Vagina (tissue), 2 donors: ENCODE results near the gene EIF3F. TPM values are rescaled to one million over a fixed set of nuclear protein-coding genes. Genes with fewer than 3 reads are reported as not detected.

Experiments
- DNase-seq, 2 donors: peaks; one replicate each; pipeline ENCODE4 v3.0.0-alpha.2; 2017; ENCODE audit errors: extremely low spot score in 2 of 2
- H3K27ac ChIP-seq: fragments of 200-600 bp; sonication (generic); one replicate; pipeline ENCODE4 v1.5.1; 2019
- H3K27me3 ChIP-seq: fragments of 200-600 bp; sonication (generic); one replicate; pipeline ENCODE4 v1.5.1; 2019
- H3K36me3 ChIP-seq, 2 donors: fragments of 200-600 bp; sonication (generic); one replicate each; pipeline ENCODE4 v1.5.1; 2017 to 2019
- H3K4me1 ChIP-seq: fragments of 200-600 bp; sonication (generic); one replicate; pipeline ENCODE4 v1.5.1; 2019
- H3K4me3 ChIP-seq, 2 donors: fragments of 200-600 bp; sonication (generic); 1 replicate in 1 of 2; 2 replicates in 1 of 2; pipeline ENCODE4 v1.5.1; 2016 to 2019
- H3K9me3 ChIP-seq: fragments of 200-600 bp; sonication (generic); one replicate; pipeline ENCODE4 v1.5.1; 2019
- CTCF ChIP-seq, 3 experiments: fragments of 450-650 bp in 2 of 3; fragments of 200-600 bp in 1 of 3; sonication (generic) in 1 of 3; IDR thresholded peaks; one replicate each; pipeline ENCODE4 v1.5.1; 2017 to 2019; ENCODE audit warnings: antibody characterized with exemption in 3 of 3, mild to moderate bottlenecking in 2 of 3, moderate library complexity in 2 of 3
- POLR2A ChIP-seq, 2 donors: fragments of 450-650 bp; IDR thresholded peaks; one replicate each; pipeline ENCODE4 v1.6.1; 2017; ENCODE audit warnings: antibody characterized with exemption in 2 of 2, mild to moderate bottlenecking in 2 of 2, moderate library complexity in 2 of 2
- POLR2AphosphoS5 ChIP-seq, 2 donors: sonication (generic); formaldehyde crosslinking; IDR thresholded peaks; one replicate each; pipeline ENCODE4 v1.9.0; 2017; ENCODE audit warnings: antibody characterized with exemption in 2 of 2, mild to moderate bottlenecking in 2 of 2, low read depth in 1 of 2; ENCODE audit not compliant: insufficient read depth in 1 of 2
- intact Hi-C: fragments of 100-400 bp; cut with DNase I; formaldehyde crosslinking; loops from one replicate; pipeline ENCODE4 v1.15.1; 2023
- total RNA-seq: library from RNA; depleted of rRNA; stranded (reverse); fragments of >200 nt; gene quantifications from one replicate; pipeline ENCODE4 v1.2.3, GENCODE V29; 2016

The EIF3F gene
- total RNA-seq, 1 donor from 2014 or later: 336 TPM

GRCh38 chr11:7955191-7955590 is 31.9 kb upstream of the EIF3F start:
- no peaks in the 10 kb centered on the region for H3K36me3 ChIP-seq
- no peak overlapping the region for H3K27ac ChIP-seq
- H3K4me3 ChIP-seq: no peak overlapping the region
- TF ChIP-seq CTCF (IDR thresholded peaks at IDR 0.05): no peak
- no peak for TF ChIP-seq POLR2A (IDR thresholded peaks at IDR 0.05)
- no peak for TF ChIP-seq POLR2AphosphoS5 (IDR thresholded peaks at IDR 0.05; ENCODE audit: insufficient read depth in 1 of 2, low read depth in 1 of 2)
- no peaks in the 10 kb centered on the region for H3K4me1 ChIP-seq
- intact Hi-C loops: no loop called here
- DNase-seq: no peak
- H3K9me3 ChIP-seq: no peaks in the 10 kb centered on the region
- no peaks in the 10 kb centered on the region for H3K27me3 ChIP-seq

GRCh38 chr11:7964261-7964660 is 22.9 kb upstream of the EIF3F start:
- DNase-seq: no peak
- TF ChIP-seq CTCF (IDR thresholded peaks at IDR 0.05) (no peak), POLR2A (IDR thresholded peaks at IDR 0.05) (no peak), POLR2AphosphoS5 (IDR thresholded peaks at IDR 0.05; ENCODE audit: insufficient read depth in 1 of 2, low read depth in 1 of 2) (no peak)
- H3K9me3 ChIP-seq: no peaks in the 10 kb centered on the region
- H3K36me3 ChIP-seq: no peaks in the 10 kb centered on the region
- H3K4me3 ChIP-seq: no peak overlapping the region
- no peaks in the 10 kb centered on the region for H3K27me3 ChIP-seq
- no peak overlapping the region for H3K27ac ChIP-seq
- intact Hi-C loops: no loop called here
- H3K4me1 ChIP-seq: no peaks in the 10 kb centered on the region

- Histone ChIP-seq H3K4me1 (no peaks in the 10 kb centered on the region), H3K4me3 (no peak overlapping the region), H3K9me3 (no peaks in the 10 kb centered on the region), H3K36me3 (no peaks in the 10 kb centered on the region), H3K27ac (no peak overlapping the region), H3K27me3 (no peaks in the 10 kb centered on the region)
- intact Hi-C loops: no loop called here
- no peak for DNase-seq
- no peak for TF ChIP-seq CTCF (IDR thresholded peaks at IDR 0.05)
- no peak for TF ChIP-seq POLR2A (IDR thresholded peaks at IDR 0.05)
- TF ChIP-seq POLR2AphosphoS5 (IDR thresholded peaks at IDR 0.05; ENCODE audit: insufficient read depth in 1 of 2, low read depth in 1 of 2): no peak
Measured at GRCh38 chr11:7964873-7965272, 22.3 kb upstream of the EIF3F start.

GRCh38 chr11:7965386-7965785 is 21.8 kb upstream of the EIF3F start, which contains the start of gene NLRP10:
TSS of gene NLRP10 (minus strand) at chr11:7965447. CDS start at chr11:7963495, 1,952 bp downstream.
- intact Hi-C loops: no loop called here
- DNase-seq: no peak
- Histone ChIP-seq H3K4me1 (no peaks in the 10 kb centered on the region), H3K27ac (no peak within 1 kb of the TSS), H3K4me3 (no peak within 1 kb of the TSS), H3K27me3 (no peaks in the 10 kb centered on the region), H3K9me3 (no peaks in the 10 kb centered on the region), H3K36me3 (no peaks in the 10 kb centered on the region)
- TF ChIP-seq POLR2A (IDR thresholded peaks at IDR 0.05): no peak
- no peak for TF ChIP-seq POLR2AphosphoS5 (IDR thresholded peaks at IDR 0.05; ENCODE audit: insufficient read depth in 1 of 2, low read depth in 1 of 2)
- no peak for TF ChIP-seq CTCF (IDR thresholded peaks at IDR 0.05)

- H3K27ac ChIP-seq: no peak overlapping the region
- no peak overlapping the region for H3K4me3 ChIP-seq
- no peaks in the 10 kb centered on the region for H3K36me3 ChIP-seq
- no peaks in the 10 kb centered on the region for H3K4me1 ChIP-seq
- DNase-seq: no peak
- no peaks in the 10 kb centered on the region for H3K27me3 ChIP-seq
- TF ChIP-seq CTCF (IDR thresholded peaks at IDR 0.05): no peak
- intact Hi-C loops: no loop called here
- H3K9me3 ChIP-seq: no peaks in the 10 kb centered on the region
Measured at GRCh38 chr11:7967097-7967496, 20.0 kb upstream of the EIF3F start.
